PFSK-1 (cell line): ENCODE results near the gene FAM217B.

Experiments used
- FOXP2 ChIP-seq: optimal IDR thresholded peaks from 2 replicates; pipeline ENCODE3; 2011; ENCODE audit warnings: borderline replicate concordance, control low read depth, inconsistent platforms; ENCODE audit not compliant: insufficient read depth; ENCODE audit errors: extremely low read length, extremely low read depth
- POLR2AphosphoS5 ChIP-seq: IDR thresholded peaks from 2 replicates; pipeline ENCODE4 v1.6.1; 2012; ENCODE audit warnings: low read depth, mild to moderate bottlenecking, control low read depth, low read length, moderate library complexity
- REST ChIP-seq, 2 experiments: IDR thresholded peaks; 2 replicates each; pipeline versions ENCODE4 v1.6.1 to v1.8.0; 2011 to 2012; ENCODE audit warnings: low read depth in 2 of 2, low read length in 2 of 2, control low read depth in 1 of 2, inconsistent platforms in 1 of 2, mild to moderate bottlenecking in 1 of 2, moderate library complexity in 1 of 2; ENCODE audit not compliant: insufficient read depth in 1 of 2
- SIN3A ChIP-seq: IDR thresholded peaks from 2 replicates; pipeline ENCODE4 v1.6.1; 2012; ENCODE audit warnings: mild to moderate bottlenecking, low read length, moderate library complexity, borderline replicate concordance; ENCODE audit not compliant: insufficient read depth
- TAF1 ChIP-seq: IDR thresholded peaks from 2 replicates; pipeline ENCODE4 v1.6.1; 2012; ENCODE audit warnings: low read length, control low read depth, borderline replicate concordance; ENCODE audit not compliant: insufficient read depth

FAM217B gene

GRCh38 chr20:59925359-59925758 lies 14.8 kb upstream of the FAM217B start:
- TF ChIP-seq FOXP2 (no peak), REST (IDR thresholded peaks at IDR 0.05; ENCODE audit: insufficient read depth in 1 of 2, low read depth in 2 of 2, low read length in 2 of 2) (no peak), SIN3A (no peak), POLR2AphosphoS5 (no peak), TAF1 (no peak)

GRCh38 chr20:59925899-59926298 lies 14.3 kb upstream of the FAM217B start:
- no peak for TF ChIP-seq POLR2AphosphoS5
- no peak for TF ChIP-seq FOXP2
- no peak for TF ChIP-seq REST (IDR thresholded peaks at IDR 0.05; ENCODE audit: insufficient read depth in 1 of 2, low read depth in 2 of 2, low read length in 2 of 2)
- TF ChIP-seq SIN3A = no peak
- TF ChIP-seq TAF1 = no peak

- TF ChIP-seq TAF1 (no peak), POLR2AphosphoS5 (no peak), FOXP2 (no peak), REST (IDR thresholded peaks at IDR 0.05; ENCODE audit: insufficient read depth in 1 of 2, low read depth in 2 of 2, low read length in 2 of 2) (no peak), SIN3A (no peak)
Measured at GRCh38 chr20:59931511-59932312, 8.5 kb upstream of the FAM217B start.

GRCh38 chr20:59932616-59933295 lies 7.4 kb upstream of the FAM217B start:
- TF ChIP-seq REST (IDR thresholded peaks at IDR 0.05; ENCODE audit: insufficient read depth in 1 of 2, low read depth in 2 of 2, low read length in 2 of 2) = no peak
- TF ChIP-seq POLR2AphosphoS5 = no peak
- no peak for TF ChIP-seq FOXP2
- no peak for TF ChIP-seq SIN3A
- TF ChIP-seq TAF1 = no peak
